ENCODE data around the gene DUSP16.
"Not testable (repeated sequence)": the region's sequence is repeated elsewhere in the genome, so short reads cannot be mapped to it uniquely, and the experiment has no call there.

Gene DUSP16

DNA sequence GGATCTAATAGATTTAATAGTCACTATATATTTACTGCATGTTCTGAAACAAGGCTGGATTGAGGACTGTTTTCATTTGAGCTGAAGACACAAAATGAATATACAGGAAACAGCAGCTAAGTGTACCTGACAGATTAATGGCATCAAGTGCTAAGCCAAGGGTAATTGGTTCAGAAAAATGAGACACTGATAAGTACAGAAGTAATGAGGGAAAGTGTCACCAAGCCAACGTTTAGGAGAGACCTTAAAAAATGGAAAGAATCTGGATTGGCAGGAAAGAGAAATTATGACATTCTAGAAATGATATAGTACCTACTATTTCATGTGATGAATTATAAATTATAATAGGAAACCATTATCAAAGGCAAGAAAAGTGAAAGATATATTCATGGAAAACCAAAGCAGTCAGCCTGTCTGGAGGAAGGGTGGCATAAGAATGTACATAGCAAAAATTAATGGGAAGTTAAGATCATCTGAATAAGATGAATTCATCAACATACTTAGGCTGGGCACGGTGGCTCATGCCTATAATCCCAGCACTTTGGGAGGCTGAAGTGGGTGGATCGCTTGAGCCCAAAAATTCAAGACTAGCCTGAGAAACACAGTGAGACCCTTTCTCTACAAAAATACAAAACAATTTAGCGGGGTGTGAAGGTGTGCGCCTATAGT lies 21.0 kb upstream of the DUSP16 start:
- no peak for DNase-seq (ENCODE audit: low spot score)

DNA sequence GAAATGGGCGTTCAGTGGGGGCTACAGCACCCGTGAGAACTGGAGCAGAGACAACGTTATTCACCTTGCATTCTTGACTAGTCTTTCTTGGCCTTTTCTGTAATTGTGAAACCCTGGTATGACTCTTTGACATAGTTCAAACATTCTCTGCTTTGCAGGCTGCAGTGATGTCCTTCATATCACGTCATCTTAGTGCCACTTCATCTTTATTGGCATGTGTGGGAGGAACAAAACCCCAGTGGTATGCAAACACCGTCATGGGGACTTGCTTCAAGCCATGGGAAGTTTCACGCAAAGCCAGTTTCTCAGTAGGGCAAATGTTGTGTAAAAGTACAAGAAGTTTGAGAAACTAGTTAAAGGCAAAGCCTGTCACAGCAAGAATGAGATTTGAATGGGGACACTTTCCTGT lies 20.2 kb upstream of the DUSP16 start:
- no peak for DNase-seq (ENCODE audit: low spot score)

DNA sequence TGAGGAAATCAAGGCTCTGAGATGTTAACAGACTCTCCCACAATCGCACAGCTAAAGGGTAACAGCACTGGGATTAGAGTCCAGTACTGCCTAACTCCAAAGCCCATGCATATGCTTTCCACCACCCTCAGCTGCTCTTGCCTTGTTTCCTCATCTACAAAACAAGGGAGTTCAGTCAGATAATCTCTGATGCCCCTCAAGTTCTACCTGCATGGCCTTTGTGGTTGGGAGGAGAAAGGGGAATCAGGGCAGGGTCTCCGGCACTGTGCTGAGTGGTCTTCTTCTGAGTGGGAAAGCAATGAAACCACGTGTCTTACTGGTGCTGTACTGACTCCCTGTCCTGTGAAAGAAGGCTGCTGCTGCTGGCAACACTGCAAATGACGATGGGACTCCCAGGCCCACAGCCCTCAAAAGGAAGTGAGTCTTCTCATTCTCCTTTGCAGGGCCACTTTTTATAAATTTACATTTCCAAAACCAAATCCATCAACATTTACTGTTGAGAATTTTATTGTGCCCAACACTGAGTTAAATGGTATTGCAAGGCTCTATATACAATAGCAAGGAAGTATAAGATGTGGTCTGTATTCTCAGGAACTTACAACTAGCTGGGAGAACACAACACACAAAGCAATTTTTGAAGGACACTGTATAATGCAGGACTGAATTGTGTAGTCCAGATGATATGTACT lies 19.7 kb upstream of the DUSP16 start:
- no peak for DNase-seq (ENCODE audit: low spot score)

DNA sequence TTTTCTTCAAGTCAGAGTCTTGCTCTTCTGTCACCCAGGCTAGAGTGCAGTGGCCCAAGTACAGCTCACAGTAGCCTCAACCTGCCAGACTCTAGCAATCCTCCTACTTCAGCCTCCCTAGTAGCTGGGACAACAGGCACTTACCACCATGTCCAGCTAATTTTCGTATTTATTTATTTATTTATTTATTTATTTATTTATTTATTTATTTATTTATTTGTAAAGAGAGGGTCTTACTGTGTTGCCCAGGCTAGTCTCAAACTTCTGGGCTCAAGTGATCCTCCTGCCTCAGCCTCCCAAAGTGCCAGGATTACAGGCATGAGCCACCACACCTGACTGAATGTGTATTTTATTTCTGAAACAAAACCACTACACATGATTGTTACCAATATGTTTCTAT lies 18.1 kb upstream of the DUSP16 start:
- not testable (repeated sequence) for DNase-seq (ENCODE audit: low spot score)

DNA sequence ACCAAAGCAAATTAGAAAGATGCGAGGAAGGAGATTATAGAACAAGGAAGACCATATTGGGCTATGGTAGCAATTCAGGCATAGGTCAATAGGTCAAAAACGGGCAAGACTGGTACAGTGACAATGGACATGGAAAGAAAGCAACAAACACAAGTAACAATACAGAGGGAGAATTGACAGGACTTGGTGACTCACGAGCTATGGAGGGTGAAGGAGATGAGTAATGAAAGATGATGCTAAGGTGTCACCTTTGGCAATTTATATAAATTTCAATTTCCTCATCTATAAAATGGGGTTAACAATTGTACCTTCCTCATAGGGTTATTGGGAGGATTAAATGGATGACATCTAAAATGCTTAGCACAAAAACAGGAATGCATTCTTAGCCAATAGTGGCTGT lies 15.1 kb upstream of the DUSP16 start:
- DNase-seq (ENCODE audit: low spot score): no peak

DNA sequence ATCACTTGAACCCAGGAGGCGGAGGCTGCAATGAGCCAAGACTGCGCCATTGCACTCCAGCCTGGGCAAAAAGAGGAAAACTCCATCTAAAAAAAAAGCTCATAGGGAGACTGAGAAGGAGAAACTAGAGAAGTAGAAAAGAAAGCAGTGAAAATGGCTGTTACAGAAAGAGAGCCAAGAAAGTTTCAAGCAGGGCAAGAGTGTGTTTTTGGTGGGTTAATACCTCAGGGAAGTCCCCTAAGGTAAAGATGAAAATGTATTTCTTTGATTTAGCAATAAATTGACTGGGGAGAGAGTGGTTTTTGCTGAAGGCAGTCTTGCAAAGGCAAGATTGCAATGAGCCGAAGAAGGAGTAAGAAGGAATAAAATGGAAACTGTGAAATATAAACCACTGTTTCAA lies 10.0 kb upstream of the DUSP16 start:
- DNase-seq (ENCODE audit: low spot score): no peak

DNA sequence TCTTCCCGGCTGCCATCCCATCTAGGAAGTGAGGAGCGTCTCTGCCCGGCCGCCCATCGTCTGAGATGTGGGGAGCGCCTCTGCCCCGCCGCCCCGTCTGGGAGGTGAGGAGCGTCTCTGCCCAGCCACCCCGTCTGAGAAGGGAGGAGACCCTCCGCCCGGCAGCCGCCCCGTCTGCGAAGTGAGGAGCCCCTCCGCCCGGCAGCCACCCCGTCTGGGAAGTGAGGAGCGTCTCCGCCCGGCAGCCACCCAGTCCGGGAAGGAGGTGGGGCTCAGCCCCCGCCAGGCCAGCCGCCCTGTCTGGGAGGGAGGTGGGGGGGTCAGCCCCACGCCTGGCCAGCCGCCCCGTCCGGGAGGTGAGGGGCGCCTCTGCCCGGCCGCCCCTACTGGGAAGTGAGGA lies 3.3 kb upstream of the DUSP16 start:
- DNase-seq (ENCODE audit: low spot score): not testable (repeated sequence)

DNA sequence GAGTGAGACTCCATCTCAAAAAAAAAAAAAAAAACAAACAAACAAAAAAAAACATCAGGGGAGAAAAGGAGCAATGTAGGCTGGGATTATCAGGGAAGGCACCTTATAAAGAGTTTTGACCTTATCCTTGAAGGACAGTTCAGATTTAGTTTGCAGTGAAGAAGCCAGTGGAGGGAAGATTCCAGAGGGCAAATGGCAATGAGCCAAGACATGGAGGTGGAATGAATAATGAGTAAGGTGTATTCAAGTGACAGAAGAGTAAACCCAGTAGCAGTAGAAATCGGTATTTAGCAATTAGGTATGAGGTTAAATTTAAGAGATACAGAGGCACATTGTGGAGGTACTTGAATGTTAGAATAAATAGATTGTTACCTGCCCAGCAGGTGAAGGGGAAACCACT lies 2.2 kb upstream of the DUSP16 start:
- DNase-seq (ENCODE audit: low spot score): no peak

DNA sequence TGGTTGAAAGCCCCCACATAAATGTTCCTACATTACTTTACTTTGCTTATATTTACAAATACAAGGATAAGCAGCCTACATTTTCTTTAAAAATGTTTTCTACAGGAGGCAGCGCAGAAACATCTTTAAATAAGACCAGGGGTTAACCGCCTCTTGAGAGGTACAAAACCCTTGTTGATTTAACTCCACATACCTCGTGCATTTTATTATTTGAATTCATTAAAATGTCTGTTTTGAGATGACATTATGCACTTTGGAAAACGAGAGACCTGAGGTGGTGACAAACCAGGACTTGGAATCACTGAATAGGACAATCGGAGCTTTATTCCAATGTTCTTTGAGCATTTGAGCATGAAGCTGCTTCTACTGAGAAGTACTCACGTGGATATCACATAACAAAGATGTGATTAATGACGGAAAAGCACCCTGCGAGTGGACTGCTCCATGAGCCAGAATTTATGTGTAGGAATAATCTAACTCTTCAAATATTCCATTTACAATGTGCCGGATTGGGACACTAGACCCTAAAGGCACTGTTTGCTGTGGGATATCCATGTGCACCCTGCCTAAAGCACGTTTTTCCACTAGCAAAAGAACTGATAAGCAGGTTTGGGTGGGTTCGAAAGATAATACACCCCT lies 746 bp upstream of the DUSP16 start:
- DNase-seq (ENCODE audit: low spot score): peak; percentile 72

DNA sequence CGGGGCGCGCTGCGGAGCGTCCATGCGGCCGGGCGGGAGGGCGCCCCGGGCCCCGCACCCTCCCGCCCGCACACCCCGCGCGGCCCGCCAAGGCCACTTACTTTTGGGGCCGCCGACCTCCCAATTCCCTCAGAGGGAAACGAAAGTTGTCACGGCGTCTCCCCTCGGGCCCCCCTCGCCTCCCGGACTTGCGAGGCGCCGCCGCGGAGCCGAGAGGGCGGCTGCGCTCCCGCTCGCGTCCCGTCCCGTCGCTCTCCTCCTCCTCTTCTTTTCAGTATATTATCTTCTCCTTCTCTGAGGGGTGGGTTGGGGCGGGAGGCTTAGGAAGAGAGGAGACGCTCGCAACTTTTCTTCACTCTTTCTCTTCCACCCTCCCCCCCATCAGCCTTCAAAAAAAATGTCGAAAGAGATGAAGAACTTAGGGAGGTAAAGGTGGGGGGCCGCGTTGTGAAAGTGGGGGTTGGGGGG lies 613 bp downstream of the DUSP16 start:
- DNase-seq (ENCODE audit: low spot score): no peak

DNA sequence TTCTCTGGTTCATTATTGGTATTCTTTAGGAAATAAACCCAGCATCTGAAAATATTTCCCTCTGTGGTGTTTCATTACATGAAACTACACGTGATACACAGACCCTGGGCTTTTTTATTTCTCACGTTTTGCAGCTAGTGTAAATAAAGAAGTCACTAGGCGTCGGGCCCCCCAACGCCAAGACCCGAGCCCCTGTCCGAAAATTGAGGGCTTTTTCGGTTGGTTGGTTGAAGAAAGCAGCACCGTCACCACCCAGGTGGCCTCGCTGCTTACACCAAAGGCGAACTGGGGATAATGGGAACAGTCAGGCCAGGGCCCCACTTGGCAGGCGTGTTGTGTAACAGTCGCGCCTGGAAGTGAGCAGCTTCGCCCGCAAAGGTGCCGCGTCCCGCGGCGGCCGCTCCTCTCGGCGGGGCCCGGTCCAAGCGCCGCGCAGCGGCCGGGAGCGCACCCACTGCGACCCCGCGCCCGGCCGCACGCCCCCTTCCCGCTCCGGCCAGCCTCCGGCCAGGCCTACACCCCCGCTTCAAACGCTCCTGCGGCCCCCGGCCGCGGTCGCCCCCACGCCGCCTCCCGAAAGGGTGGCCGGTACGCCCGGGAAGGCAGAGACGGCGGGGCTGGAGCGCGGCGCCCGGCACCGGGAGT lies 1.2 kb downstream of the DUSP16 start:
- DNase-seq (ENCODE audit: low spot score): no peak

DNA sequence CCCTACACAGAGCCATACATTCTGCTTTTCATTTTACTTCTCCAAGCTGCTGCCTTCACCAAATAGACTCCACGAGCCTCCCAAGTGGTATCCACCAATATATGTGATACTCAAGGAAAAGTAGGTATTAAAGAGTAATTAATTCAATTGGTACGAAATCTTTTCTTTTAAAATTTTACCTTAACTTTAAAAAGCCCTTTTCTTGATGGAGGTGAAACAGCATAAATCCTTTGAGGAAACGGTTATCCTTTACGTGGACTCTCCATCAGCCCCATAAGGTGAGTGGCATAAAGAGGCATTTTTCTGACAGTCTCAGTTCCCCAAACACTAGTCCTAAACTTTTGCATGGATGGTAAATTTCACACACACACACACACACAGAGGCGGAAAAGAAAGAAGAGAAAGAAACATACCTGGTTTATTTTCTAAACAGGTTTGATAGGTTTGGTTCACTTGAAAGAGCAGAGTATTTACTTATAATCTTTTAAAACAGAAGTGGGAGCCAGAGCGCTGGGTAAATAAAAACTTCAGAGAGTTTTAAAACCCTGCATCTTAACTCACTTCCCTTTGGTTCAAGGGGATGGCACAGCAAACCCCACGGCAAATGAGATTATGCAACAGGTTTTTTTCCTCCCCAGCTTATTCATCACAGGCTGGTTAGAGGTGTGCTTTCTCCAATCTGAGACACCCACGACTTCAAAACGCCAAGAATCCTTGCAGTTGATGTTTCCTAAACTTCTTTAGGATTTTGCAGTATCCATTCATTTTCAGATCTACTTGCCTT lies 1.9 kb downstream of the DUSP16 start:
- DNase-seq (ENCODE audit: low spot score): no peak

DNA sequence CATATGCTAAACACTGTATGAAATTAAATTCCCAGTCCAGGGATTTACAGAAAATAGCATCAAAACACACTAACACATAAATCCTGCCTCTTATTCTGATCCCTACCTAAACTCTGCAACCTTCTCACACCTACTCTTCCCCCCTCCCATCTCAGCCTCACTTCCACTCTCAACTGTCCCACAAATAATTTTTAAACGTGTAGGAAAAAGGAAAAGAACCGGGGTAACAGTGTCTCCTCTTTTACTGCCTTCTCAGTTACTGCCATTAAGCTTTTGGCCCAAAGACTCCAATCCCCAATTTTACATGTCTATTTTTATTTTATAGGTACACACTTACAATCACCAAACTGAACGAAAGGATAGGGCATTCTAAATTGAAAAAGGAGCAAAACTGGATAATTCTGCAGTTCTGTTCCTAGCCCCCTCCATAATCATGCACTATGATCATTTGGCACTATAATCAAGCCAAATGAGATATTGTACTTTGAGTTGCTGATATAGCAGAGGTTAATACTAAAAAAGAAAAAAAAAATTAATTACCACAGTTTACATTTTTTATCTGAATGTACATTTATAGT lies 2.9 kb downstream of the DUSP16 start:
- DNase-seq (ENCODE audit: low spot score): no peak

DNA sequence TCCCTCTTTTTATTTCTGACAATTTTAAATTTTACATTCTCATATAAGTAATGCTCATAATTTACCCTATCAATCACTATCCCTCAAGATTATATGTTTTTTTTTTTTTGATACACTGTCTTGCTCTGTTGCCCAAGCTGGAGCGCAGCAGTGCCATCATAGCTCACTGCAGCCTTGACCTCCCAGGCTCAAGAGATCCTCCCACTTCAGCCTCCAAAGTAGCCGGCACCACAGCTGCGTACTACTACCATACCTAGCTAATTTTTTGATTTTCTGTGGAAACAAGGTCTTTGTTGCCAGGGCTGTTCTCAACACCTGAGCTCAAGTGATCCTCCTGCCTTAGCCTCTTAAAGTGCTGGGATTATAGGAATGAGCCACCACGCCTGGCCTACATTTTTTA lies 4.4 kb downstream of the DUSP16 start:
- no peak for DNase-seq (ENCODE audit: low spot score)

DNA sequence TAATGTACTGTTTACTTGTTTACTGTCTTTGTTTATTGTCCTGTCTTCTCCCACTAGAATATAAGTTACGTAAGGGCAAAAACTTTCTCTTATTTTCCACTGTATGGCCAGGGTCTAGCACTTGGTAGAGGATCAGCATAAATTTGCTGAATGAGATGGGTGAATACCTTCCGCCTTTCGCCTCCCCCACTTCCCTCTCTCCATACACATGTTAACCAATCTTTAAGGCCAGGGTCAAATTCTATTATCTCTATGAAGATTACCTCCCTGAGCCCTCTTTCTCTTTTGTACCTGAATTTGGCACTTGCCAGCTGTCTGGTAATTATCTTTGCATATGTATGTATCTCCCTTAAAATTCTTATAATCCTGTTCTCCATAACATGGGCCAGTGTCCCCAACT lies 4.9 kb downstream of the DUSP16 start:
- no peak for DNase-seq (ENCODE audit: low spot score)

DNA sequence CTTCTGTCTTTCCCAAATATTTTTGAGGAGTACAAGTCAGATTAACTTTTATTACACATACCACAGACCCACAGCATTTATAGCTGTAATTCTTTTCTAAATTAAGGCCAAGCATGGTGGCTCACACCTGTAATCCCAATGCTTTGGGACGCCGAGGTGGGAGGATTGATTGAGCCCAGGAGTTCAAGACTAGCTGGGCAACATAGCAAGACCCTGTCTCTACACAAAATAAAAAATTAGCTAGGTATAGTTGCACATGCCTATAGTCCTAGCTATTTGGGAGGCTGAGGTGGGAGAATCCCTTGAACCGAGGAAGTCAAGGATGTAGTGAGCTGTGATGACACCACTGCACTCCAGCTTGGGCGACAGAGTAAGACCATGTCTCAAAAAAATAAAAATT lies 7.0 kb downstream of the DUSP16 start:
- DNase-seq (ENCODE audit: low spot score): no peak

DNA sequence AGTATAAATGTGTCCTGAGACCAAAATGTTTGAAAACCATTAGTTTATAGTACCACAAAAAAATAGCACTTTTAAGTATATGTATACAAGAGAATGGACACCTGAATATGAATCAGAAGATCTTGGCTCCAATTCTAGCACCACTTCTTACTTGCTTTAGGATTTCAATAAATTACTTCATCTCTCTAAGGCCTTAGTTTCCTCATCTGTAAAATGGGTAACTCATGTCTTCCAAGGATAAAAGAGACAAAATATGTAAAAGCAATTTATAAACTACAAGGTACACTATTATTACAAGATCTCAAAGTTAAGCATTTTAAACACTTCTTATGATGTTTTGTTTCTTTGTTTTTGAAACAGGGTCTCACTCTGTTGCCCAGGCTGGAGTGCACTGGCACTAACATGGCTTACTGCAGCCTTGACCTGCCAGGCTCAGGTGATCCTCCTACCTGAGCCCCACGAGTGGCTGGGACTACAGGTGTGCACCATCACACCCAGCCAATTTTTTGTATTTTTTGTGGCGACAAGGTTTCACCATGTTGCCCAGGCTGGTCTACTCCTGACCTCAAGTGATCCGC lies 9.4 kb downstream of the DUSP16 start:
- DNase-seq (ENCODE audit: low spot score): no peak

DNA sequence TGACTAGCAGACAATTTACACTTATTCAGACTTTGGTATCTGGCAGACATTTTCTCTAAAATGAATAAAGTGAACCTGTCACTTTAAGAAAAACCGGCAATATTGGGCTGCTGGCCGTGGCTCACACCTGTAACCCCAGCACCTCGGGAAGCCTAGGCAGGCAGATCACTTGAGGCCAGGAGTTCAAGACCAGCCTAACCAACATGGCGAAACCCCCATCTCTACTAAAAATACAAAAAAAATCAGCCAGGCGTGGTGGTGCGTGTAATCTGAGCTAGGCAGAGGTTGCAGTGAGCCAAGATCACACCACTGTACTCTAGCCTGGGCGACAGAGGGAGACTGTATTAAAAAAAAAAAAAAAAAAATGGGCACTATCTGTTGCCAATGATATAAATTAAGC lies 11.5 kb downstream of the DUSP16 start:
- no peak for DNase-seq (ENCODE audit: low spot score)

DNA sequence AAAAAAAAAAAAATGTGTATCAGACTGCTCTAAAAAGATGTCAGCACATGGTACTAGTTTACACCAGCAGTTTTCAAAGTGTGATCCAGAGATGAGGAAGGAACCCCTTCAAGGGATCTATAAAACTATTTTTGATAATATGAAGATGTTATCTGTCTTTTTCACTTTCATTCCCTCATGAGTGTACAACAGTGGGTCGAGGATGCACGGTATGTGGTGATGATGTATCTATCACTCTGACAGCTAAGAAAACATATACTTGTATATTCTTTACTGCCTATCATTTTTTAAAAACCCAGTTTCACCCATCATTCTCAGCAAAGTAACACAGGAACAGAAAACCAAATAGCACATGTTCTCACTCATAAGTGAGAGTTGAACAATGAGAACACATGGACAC lies 12.4 kb downstream of the DUSP16 start:
- no peak for DNase-seq (ENCODE audit: low spot score)

DNA sequence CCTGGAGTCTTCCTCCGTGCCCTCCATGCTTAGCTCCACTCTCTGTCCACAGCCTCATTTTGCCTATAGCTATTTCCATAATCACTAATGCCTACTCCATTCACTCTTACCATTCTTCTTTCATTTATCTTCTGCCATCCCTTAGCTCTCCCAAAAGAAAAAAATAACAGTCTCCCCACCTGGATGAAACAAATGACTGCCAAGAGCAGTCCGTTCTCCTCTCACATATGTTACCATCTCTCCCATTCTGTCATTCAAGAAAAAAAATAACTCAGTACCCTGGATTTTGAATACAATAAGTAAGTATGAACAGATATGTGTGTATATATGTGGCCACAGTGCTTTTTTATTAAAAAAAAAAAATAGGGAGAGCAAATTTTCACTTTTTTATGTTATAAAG lies 13.2 kb downstream of the DUSP16 start:
- DNase-seq (ENCODE audit: low spot score): no peak

DNA sequence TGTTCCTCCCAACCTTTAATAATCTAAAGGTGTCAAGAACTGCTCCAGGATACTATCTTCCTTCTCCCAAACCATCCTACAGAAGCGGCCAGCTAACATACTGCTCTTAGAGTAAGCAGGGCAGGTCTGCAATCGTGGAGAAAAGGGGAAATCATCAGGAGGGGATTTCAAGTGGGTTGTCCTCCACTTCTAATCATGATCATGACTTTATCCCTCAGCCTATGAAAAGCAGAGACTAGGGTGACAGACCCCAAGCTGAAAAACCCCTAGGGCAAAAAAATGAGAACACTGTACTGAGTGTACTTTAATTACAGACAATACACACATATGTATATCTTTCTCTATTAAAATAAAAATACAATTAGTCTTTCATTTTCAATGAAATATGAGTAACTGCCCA lies 13.9 kb downstream of the DUSP16 start:
- peak; percentile 31 for DNase-seq (ENCODE audit: low spot score)
